ENCODE measurements around the gene WDR43.
A peak's percentile ranks its signal among the peaks of the same experiment; 100 is the strongest.

The WDR43 gene

DNA sequence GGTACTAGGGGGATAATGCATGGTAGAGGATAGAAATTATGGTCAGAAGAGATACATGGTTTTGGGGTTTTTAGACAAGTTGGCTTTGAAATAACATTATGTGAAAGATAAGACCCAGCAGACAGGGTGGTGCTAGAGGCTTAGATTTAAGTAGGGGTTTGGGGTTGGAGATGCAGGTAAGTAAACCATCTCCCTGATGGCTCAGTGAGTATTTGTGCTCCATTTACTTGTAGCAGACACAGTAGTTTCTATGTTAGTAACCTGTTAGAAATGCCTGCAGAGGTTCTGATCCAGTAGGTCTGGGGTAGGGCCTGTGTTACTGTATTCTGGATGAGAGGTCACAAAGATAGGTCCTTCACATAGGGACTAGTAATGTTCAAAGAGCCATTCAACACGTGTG lies 13.7 kb downstream of the WDR43 start:
- DNase-seq (ENCODE audit: low spot score), result no peak

- no peak for DNase-seq (ENCODE audit: low spot score)
Observed at GRCh38 chr2:28909655-28910353, 15.3 kb downstream of the WDR43 start.

GRCh38 chr2:28915939-28916338 lies 21.5 kb downstream of the WDR43 start:
- DNase-seq (ENCODE audit: low spot score), result no peak

- no peak for DNase-seq (ENCODE audit: low spot score)
Observed at GRCh38 chr2:28926847-28927246, 32.4 kb downstream of the WDR43 start.

DNA sequence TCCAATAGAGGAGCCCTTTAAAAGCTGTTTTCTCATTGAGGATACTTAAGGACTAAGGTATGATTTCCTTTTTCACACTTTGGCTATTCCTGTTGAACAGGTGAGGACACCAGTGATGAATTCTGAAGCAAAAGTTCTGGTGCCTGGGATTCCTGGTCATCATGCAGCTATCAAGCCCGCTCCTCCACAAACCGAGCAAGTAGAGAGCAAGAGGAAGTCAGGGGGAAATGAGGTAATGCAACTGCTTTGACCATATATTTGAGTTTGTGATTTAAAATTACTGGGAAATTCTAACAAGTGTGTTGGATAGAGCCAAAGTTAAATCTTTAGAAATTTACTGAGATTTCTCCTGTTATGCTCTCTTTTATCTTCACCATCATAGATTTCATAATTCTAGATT lies 33.0 kb downstream of the WDR43 start:
- no peak for DNase-seq (ENCODE audit: low spot score)

- DNase-seq (ENCODE audit: low spot score), result no peak
Observed at GRCh38 chr2:28927878-28928277, 33.4 kb downstream of the WDR43 start.

GRCh38 chr2:28929581-28929980 lies 35.1 kb downstream of the WDR43 start:
- no peak for DNase-seq (ENCODE audit: low spot score)

- DNase-seq (ENCODE audit: low spot score), result no peak
Observed at GRCh38 chr2:28930205-28930604, 35.7 kb downstream of the WDR43 start.

GRCh38 chr2:28934769-28935168 lies 40.3 kb downstream of the WDR43 start:
- DNase-seq (ENCODE audit: low spot score), result no peak

DNA sequence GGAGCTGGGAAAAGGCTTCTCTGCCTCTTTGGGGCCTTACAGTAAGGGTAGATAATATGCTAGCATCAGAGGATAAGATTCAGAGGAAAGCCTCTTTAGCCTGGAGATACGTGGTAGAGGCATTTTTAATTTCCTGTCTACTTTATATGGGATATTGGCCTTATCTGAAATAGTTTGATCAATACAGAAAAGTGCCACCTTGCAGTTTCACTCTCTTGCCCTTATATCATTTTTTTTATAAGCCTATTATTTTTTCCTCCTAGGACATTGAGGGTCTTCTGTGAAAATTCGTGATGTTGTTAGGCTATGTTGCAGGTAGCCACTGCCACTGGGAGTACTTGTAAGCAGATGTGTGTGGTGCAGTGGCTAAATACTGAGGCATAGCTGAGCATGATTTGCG lies 46.5 kb downstream of the WDR43 start:
- no peak for DNase-seq (ENCODE audit: low spot score)

- DNase-seq (ENCODE audit: low spot score), result no peak
Observed at GRCh38 chr2:28944535-28945248, 50.2 kb downstream of the WDR43 start.

DNA sequence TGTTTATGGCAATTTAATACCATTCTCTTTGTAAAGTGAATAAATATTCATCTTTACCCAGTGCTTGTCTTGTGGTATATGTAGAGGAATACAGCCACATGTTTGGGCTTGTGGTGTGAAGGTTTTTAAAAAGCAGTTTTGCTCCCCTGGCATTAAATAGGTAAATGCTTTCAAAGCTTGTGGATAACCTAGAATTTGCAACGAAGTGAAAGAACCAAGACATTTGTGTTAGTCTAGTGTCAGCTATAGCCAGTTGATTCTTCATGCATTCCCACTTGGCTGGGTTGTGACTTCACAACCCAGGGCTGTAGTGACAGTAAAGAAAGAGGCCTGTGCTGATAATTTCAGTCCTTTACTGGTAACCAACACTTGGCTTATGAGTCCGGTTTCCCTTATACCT lies 53.7 kb downstream of the WDR43 start:
- DNase-seq (ENCODE audit: low spot score), result no peak

GRCh38 chr2:28949190-28949589 lies 54.7 kb downstream of the WDR43 start:
- DNase-seq (ENCODE audit: low spot score), result no peak

DNA sequence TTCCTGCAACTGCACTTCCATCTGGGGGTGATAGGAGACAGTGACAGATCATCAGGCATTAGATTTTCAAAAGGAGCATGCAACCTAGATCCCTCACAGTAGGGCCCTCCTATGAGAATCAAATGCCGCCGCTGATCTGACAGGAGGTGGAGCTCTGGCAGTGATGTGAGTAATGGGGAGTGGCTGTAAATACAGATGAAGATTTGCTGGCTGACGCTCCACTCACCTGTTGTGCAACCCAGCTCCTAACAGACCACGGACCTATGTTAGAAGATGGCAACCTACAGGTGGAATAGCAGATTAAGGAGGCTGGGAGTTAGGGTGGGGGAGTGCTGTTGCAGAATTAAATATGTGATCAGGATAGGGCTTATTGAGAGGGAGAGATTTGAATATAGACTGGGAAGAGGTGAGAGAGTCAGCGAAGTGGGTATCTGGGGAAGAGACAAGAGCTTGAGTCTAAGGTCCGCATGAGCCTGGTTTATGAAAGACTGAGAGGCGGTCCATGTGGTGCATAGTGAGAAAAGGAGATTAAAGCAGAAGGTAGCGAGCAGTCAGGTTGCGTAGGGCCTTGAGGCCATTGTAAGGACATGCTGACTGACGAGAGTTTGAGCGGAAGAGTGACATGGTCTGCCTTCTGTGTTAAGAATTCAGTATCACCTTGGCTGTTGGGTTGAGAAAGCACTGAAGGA lies 55.3 kb downstream of the WDR43 start:
- no peak for DNase-seq (ENCODE audit: low spot score)

DNA sequence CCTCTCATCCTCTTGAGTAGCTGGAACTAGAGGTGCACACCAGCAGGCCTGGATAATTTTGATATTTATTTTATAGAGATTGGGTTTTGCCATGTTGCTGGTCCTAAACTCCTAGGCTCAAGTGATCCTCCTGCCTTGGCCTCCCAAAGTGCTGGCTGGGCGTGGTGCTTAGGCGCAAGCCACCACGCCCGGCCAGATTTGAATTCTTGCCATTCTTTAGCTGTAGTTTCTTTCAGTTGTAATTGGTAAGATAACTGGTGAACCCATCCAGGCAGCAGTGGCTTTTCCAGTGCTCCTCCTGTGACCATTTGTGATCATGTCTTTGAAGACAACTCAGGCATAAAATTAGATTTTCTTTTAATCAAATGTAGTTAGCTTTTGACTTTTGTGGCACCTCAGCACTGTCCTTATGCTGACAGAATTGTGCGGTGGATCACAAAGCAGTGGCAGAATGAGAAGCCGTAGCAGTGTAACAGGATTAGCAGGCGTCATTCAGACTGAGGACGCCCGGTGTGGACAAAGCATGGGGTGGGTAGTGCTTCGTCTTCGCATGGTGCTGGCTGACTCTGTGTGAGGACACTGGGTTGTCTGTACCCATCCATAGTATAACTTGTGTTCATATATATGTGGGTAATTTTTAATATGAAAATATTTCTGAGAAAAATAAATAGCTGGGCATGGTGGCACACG lies 56.6 kb downstream of the WDR43 start:
- DNase-seq (ENCODE audit: low spot score), result no peak

- DNase-seq (ENCODE audit: low spot score), result no peak
Observed at GRCh38 chr2:28951910-28952835, 57.7 kb downstream of the WDR43 start.

DNA sequence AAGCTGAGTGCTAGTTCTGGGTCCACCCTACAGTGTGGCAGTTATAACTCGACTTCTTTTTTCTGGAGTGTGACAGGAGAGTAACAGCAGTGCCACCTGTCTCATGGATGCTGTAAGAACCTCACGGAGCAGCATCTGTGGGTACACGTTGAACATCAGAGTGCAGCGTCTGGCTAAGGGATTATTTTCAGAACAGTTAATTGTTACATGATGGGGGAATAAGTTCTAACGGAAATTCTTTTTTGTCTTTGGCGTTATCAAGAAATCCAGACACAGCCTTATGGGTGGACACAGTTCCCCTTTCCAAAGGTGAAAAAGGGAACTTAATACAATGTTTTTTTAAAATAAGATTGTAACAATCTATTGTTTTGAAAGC lies 58.4 kb downstream of the WDR43 start:
- DNase-seq (ENCODE audit: low spot score), result no peak

DNA sequence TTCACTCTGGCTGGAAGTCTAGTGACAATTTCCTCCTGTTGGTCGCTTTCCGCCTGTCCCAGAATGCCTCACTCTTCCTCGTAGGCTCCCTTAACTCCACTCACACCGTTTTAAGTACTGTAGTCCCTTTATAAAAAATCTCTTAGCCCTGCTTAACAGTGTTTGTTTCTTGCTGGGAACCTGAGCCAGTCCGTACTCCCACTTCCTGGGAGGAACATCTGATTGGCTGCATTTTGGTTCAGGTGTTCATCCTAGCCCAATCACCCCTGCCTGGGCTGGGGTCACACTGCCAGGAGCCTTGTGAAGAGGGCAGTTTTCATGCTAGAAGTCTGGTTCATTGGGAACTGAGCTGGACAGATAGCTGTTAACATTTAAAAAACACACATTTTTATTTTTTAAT lies 61.0 kb downstream of the WDR43 start:
- DNase-seq (ENCODE audit: low spot score), result no peak

- DNase-seq (ENCODE audit: low spot score), result no peak
Observed at GRCh38 chr2:28956415-28956826, 62.0 kb downstream of the WDR43 start.

- no peak for DNase-seq (ENCODE audit: low spot score)
Observed at GRCh38 chr2:28956890-28957289, 62.4 kb downstream of the WDR43 start.

GRCh38 chr2:28958689-28959088 lies 64.2 kb downstream of the WDR43 start:
- DNase-seq (ENCODE audit: low spot score), result peak; percentile 50

DNA sequence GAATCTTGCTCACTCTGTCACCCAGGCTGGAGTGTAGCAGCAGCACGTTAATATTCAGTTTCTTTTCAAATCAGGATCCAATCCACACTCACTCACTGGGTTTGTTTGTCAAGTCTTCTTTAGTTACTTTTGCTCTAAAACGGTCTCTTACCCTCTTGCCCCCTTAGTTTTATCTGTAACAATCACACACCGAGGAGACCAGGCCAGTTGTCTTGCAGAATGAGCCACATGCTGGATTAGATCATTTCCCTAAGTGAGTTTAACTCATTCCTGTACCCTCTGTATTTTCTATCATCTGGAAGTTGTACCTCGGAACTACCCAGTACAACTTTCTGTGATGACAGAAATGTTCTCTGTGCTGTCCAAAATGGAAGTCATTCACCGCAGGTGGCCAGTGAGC lies 65.9 kb downstream of the WDR43 start:
- no peak for DNase-seq (ENCODE audit: low spot score)

Data from hematopoietic multipotent progenitor cell treated with erythropoietin and hydrocortisone succinate and interleukin-3 and kit ligand, for 15 days (in vitro differentiated cells).